Peyer's patch (tissue), 4 donors: ENCODE results near the gene NLGN2.

Source experiments
- POLR2A ChIP-seq, 2 donors: fragments of 450-650 bp; IDR thresholded peaks; one replicate each; pipeline ENCODE4 v1.5.1; 2017; ENCODE audit warnings: antibody characterized with exemption in 2 of 2, mild to moderate bottlenecking in 2 of 2, moderate library complexity in 2 of 2
- TF ChIP-seq, protein P1 (sequence below), 6 experiments: fragments of 450-650 bp in 4 of 6; fragments of 200-600 bp in 2 of 6; sonication (generic) in 1 of 6; IDR thresholded peaks; one replicate each; pipeline ENCODE4 v1.5.1; 2017 to 2019; ENCODE audit warnings: antibody characterized with exemption in 6 of 6, mild to moderate bottlenecking in 3 of 6, moderate library complexity in 1 of 6

DNA sequence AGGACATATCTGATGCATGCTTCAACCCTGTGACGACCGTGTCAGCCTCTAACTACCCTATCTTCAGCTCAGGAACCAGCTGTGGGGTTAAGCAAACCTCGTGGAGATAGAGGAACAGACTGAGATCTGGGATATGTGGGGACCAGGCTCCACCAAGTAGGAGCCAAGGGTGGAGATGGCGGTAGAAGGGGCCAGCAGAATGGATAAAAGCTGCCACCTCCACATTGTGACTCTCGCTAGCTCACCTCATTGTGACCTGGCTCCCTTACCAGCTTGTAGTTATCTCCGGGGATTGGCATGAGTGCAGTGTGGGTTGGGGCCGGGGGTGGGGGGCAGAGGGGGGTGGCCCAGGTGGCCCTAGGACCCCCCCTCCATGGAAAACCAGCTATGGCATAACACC, 17.7 kb downstream of the NLGN2 start, which contains the start of gene SPEM2:
- TF ChIP-seq, protein P1, sequence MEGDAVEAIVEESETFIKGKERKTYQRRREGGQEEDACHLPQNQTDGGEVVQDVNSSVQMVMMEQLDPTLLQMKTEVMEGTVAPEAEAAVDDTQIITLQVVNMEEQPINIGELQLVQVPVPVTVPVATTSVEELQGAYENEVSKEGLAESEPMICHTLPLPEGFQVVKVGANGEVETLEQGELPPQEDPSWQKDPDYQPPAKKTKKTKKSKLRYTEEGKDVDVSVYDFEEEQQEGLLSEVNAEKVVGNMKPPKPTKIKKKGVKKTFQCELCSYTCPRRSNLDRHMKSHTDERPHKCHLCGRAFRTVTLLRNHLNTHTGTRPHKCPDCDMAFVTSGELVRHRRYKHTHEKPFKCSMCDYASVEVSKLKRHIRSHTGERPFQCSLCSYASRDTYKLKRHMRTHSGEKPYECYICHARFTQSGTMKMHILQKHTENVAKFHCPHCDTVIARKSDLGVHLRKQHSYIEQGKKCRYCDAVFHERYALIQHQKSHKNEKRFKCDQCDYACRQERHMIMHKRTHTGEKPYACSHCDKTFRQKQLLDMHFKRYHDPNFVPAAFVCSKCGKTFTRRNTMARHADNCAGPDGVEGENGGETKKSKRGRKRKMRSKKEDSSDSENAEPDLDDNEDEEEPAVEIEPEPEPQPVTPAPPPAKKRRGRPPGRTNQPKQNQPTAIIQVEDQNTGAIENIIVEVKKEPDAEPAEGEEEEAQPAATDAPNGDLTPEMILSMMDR (IDR thresholded peaks at IDR 0.05), result no peak
- no peak for TF ChIP-seq POLR2A (IDR thresholded peaks at IDR 0.05)
